ACC112 (cell line): Measurements from ENCODE around the gene MYH11.
"Not testable (repeated sequence)": the region's sequence is repeated elsewhere in the genome, so short reads cannot be mapped to it uniquely, and the experiment has no call there.

Experiments used
- H2AFZ ChIP-seq: fragments of 200-600 bp; sonication (generic); one replicate; pipeline ENCODE4 v1.6.0; 2017; ENCODE audit warnings: antibody characterized with exemption, low read length; ENCODE audit not compliant: unreplicated experiment
- H3K27ac ChIP-seq: fragments of 200-600 bp; sonication (generic); 2 replicates; pipeline ENCODE4 v1.5.1; 2014; ENCODE audit warnings: low read depth, mild to moderate bottlenecking, antibody characterized with exemption, low read length, moderate library complexity
- H3K27me3 ChIP-seq: fragments of 200-600 bp; sonication (generic); 2 replicates; pipeline ENCODE4 v1.6.1; 2014; ENCODE audit warnings: mild to moderate bottlenecking, antibody characterized with exemption, low read length, moderate library complexity, mixed read lengths; ENCODE audit not compliant: insufficient read depth
- H3K36me3 ChIP-seq: fragments of 200-600 bp; sonication (generic); 2 replicates; pipeline ENCODE4 v1.6.1; 2016; ENCODE audit warnings: mild to moderate bottlenecking, antibody characterized with exemption, low read length, moderate library complexity, mixed read lengths; ENCODE audit not compliant: insufficient read depth
- H3K4me1 ChIP-seq: fragments of 200-600 bp; sonication (generic); one replicate; pipeline ENCODE4 v1.6.1; 2016; ENCODE audit warnings: low read length, mixed read lengths; ENCODE audit not compliant: insufficient read depth, unreplicated experiment, control insufficient read depth
- H3K4me3 ChIP-seq: fragments of 200-600 bp; sonication (generic); 2 replicates; pipeline ENCODE4 v1.5.1; 2014; ENCODE audit warnings: mild to moderate bottlenecking, low read depth, low read length
- H3K79me2 ChIP-seq: fragments of 200-600 bp; sonication (generic); one replicate; pipeline ENCODE4 v1.6.0; 2016; ENCODE audit warnings: low read length; ENCODE audit not compliant: control insufficient read depth, unreplicated experiment, insufficient read depth

MYH11 gene

DNA sequence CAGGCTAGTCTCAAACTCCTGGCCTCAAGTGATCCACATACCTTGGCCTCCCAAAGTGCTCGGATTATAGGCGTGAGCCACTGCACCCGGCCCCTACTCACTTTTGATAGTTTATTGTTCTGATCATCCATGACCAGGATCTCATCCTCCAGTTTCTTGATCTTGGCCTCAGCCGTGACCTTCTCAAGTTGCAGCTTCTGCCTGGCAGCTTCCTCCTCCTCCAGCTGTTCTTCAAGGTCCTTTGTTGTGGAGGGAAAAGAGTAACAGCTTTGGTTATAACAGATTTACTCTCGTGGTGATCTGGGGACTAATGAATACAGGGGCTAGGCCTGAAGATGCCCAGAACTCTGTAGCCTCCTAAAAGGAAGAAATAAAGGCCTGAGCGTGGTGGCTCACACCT lies 116.9 kb downstream of the MYH11 start:
- Histone ChIP-seq H3K79me2 (no peaks in the 10 kb centered on the region), H3K4me3 (no peak overlapping the region), H3K27me3 (no peaks in the 10 kb centered on the region), H3K36me3 (no peaks in the 10 kb centered on the region), H3K4me1 (no peaks in the 10 kb centered on the region), H3K27ac (no peak overlapping the region), H2AFZ (no peak overlapping the region)

DNA sequence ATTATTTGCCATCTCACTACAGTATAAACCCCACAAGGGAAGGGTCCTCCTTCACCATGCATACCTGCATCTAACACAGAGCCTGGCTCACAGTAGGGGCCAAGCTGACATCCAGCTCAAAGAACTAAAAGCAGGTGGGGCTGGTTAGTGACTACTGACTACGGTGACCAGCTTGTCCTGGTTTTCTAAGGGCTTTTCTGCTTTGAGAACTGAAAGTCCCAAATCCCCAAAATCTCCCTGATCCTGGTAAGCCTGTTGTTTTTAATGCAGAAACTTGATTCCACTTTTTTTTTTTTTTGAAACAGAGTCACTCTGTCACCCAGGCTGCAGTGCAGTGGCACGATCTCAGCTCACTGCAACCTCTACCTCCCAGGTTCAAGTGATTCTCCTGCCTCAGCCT lies 117.4 kb downstream of the MYH11 start:
- Histone ChIP-seq H3K4me1 (peaks cover 3% of the 10 kb centered on the region), H3K4me3 (no peak overlapping the region), H3K36me3 (no peaks in the 10 kb centered on the region), H3K27me3 (no peaks in the 10 kb centered on the region), H3K27ac (no peak overlapping the region), H3K79me2 (no peaks in the 10 kb centered on the region), H2AFZ (no peak overlapping the region)

DNA sequence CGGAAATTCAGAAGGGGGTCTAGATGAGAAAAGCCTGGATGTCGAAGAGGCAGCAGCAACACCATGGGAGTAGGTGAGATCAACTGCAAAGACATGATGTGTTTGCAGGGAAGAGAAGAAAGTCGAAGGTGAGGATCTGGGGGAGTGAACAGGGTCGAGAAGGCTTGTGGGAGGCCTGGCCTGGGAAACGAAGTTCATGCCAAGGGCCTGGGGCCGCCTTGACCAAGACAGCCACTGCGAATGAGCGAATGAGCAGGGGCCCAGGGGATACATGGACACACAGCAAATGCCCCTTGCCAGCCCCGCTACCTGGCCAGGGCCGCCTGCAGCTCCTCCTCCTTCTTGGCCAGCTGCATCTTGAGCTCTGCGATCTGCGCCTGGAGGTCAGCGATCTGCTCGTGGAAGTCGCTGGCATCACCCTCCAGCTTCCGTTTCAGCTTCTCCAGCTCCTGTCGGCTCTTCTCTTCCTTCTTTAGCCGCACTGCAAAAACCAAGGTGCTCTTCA lies 119.6 kb downstream of the MYH11 start:
- Histone ChIP-seq H3K4me1 (peaks cover 13% of the 10 kb centered on the region), H3K36me3 (no peaks in the 10 kb centered on the region), H3K27me3 (no peaks in the 10 kb centered on the region), H2AFZ (no peak overlapping the region), H3K27ac (no peak overlapping the region), H3K4me3 (no peak overlapping the region), H3K79me2 (no peaks in the 10 kb centered on the region)

GRCh38 chr16:15736529-15736928 lies 120.3 kb downstream of the MYH11 start:
- Histone ChIP-seq H3K79me2 (no peaks in the 10 kb centered on the region), H3K27me3 (no peaks in the 10 kb centered on the region), H2AFZ (no peak overlapping the region), H3K4me1 (peaks cover 13% of the 10 kb centered on the region), H3K4me3 (no peak overlapping the region), H3K27ac (no peak overlapping the region), H3K36me3 (no peaks in the 10 kb centered on the region)

DNA sequence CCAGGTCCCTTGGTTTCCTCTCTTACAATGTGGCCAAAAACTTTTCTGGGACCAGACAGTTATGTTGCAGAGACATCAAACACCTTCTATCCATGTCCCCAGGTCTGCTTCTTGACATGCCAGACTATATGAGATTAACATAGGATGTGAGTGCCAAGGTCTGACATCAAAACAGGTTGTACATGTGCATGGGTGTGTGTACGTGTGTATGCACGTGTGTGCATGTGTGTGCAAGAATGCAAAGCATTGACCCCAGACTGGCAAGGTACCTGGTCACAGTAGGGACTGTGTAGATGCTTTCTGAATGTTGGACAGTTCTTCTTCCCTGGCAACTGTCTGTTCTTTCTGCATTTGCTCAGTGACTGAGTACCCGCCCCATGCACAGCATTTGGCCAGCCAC lies 121.2 kb downstream of the MYH11 start:
- Histone ChIP-seq H2AFZ (no peak overlapping the region), H3K79me2 (no peaks in the 10 kb centered on the region), H3K27ac (no peak overlapping the region), H3K27me3 (no peaks in the 10 kb centered on the region), H3K4me3 (no peak overlapping the region), H3K4me1 (peaks cover 13% of the 10 kb centered on the region), H3K36me3 (no peaks in the 10 kb centered on the region)

DNA sequence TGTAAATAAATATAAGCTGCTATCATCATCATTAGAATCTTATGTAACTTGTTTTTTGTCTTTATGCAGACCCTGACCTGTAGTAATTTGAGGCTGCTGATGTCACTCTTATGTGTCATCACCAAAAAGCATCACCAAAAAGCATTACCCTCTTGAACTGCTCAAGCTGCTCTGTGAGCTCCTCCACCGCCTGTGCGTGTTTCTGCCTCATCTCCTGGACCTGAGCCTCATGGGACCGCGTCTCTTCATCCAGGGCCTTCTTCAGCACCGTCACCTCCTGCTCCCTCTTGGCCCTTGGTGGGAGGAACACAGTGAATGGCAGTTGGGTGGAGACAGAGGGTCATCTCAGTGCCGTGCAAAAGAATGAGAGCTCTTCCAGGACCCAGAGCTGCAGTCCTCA lies 124.4 kb downstream of the MYH11 start:
- Histone ChIP-seq H2AFZ (no peak overlapping the region), H3K79me2 (no peaks in the 10 kb centered on the region), H3K27ac (no peak overlapping the region), H3K27me3 (no peaks in the 10 kb centered on the region), H3K4me1 (peaks cover 13% of the 10 kb centered on the region), H3K4me3 (no peak overlapping the region), H3K36me3 (no peaks in the 10 kb centered on the region)

GRCh38 chr16:15729152-15729551 lies 127.7 kb downstream of the MYH11 start:
- Histone ChIP-seq H3K36me3 (no peaks in the 10 kb centered on the region), H3K27me3 (no peaks in the 10 kb centered on the region), H3K27ac (no peak overlapping the region), H2AFZ (no peak overlapping the region), H3K4me3 (no peak overlapping the region), H3K4me1 (peaks cover 7% of the 10 kb centered on the region), H3K79me2 (no peaks in the 10 kb centered on the region)

DNA sequence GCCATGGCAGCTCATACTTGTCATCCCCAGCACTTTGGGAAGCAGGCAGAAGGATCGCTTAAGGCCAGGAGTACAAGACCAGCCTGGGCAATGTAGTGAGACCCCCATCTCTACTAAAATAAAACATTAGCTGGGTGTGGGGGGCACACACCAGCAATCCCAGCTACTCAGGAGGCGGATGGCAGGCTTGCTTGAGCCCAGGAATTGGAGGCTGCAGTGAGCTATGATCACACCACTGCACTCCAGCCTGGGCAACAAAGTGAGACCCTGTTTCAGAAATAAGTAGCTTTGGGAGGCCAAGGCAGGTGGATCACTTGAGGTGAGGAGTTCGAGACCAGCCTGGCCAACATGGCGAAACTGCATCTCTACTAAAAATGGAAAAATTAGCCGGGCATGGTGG lies 129.1 kb downstream of the MYH11 start:
- H3K36me3 ChIP-seq, H3K4me3 ChIP-seq, H3K4me1 ChIP-seq, H3K27me3 ChIP-seq, H2AFZ ChIP-seq, H3K27ac ChIP-seq, H3K79me2 ChIP-seq: not testable (repeated sequence)

- Histone ChIP-seq H3K4me1 (no peaks in the 10 kb centered on the region), H3K4me3 (no peak overlapping the region), H3K27me3 (no peaks in the 10 kb centered on the region), H3K79me2 (no peaks in the 10 kb centered on the region), H2AFZ (no peak overlapping the region), H3K27ac (no peak overlapping the region), H3K36me3 (no peaks in the 10 kb centered on the region)
Observed at GRCh38 chr16:15726715-15727114, 130.1 kb downstream of the MYH11 start.

- Histone ChIP-seq H3K27me3 (no peaks in the 10 kb centered on the region), H2AFZ (no peak overlapping the region), H3K4me1 (no peaks in the 10 kb centered on the region), H3K27ac (no peak overlapping the region), H3K4me3 (no peak overlapping the region), H3K36me3 (no peaks in the 10 kb centered on the region), H3K79me2 (no peaks in the 10 kb centered on the region)
Observed at GRCh38 chr16:15725641-15726240, 131.1 kb downstream of the MYH11 start.

DNA sequence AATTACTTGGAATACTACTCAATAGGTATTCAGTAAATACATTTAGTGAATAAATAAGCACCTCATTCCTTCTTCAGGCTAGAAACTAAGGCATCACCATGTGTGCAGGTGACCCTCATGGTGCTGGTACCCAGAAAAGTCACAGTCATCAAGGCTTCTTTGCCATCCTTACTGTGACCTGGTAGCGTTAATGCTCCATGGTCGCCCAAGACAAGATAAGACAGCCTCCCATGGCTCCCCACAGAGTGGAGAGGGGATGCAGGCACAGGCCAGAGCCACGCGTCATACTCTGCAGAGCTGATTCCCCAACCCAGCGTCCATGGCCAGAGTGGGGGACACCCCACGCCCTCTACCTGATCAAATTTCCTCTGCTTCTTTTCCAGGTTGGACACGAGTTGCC lies 133.0 kb downstream of the MYH11 start:
- Histone ChIP-seq H3K79me2 (no peaks in the 10 kb centered on the region), H3K27ac (no peak overlapping the region), H3K4me1 (no peaks in the 10 kb centered on the region), H3K4me3 (no peak overlapping the region), H2AFZ (no peak overlapping the region), H3K27me3 (no peaks in the 10 kb centered on the region), H3K36me3 (no peaks in the 10 kb centered on the region)
